Ishikawa (cell line): ENCODE measurements around the gene TENM3.

Experiments
- CREB1 ChIP-seq: IDR thresholded peaks from 2 replicates; pipeline ENCODE4 v1.6.1; 2012; ENCODE audit warnings: low read depth
- EP300 ChIP-seq: IDR thresholded peaks from 2 replicates; pipeline ENCODE4 v1.6.1; 2012; ENCODE audit warnings: borderline replicate concordance
- RAD21 ChIP-seq: IDR thresholded peaks from 2 replicates; pipeline ENCODE4 v1.6.1; 2012; ENCODE audit warnings: low read depth
- USF1 ChIP-seq: IDR thresholded peaks from 2 replicates; pipeline ENCODE4 v1.6.1; 2012
- ZBTB7A ChIP-seq: IDR thresholded peaks from 2 replicates; pipeline ENCODE4 v1.6.1; 2012; ENCODE audit warnings: low read depth

- TF ChIP-seq USF1: no peak
- no peak for TF ChIP-seq ZBTB7A
- no peak for TF ChIP-seq EP300
- no peak for TF ChIP-seq RAD21
- no peak for TF ChIP-seq CREB1
Observed at GRCh38 chr4:182643801-182644682, 400.8 kb downstream of the TENM3 start.
